Endothelial cell of umbilical vein (primary cell): ENCODE data around the gene SCTR. TPM values are rescaled to one million over a fixed set of nuclear protein-coding genes. Genes with fewer than 3 reads are reported as not detected.

Experiments
- BruUV-seq: library from RNA; stranded (reverse); fragments of 400-500 nt; replicated peaks from 2 replicates; lab custom pipeline; 2021; lab: Mats Ljungman, UMichigan
- CTCF ChIA-PET: fragments of 300-600, 350-600 bp; sonication (Branson Sonifier 250); formaldehyde crosslinking; loops from one replicate; lab custom pipeline; 2021; ENCODE audit warnings: antibody characterized with exemption, inconsistent platforms; lab: Charles Lee
- POLR2A ChIA-PET: fragments of 300-600, 350-600 bp; sonication (Branson Sonifier 250); formaldehyde crosslinking; loops from one replicate; lab custom pipeline; 2021; ENCODE audit warnings: antibody characterized with exemption, inconsistent platforms; lab: Charles Lee
- DNase-seq: peaks from one replicate; pipeline ENCODE4 v3.0.0-alpha.2; 2011; ENCODE audit warnings: low read depth, low spot score
- FAIRE-seq: peaks from 2 replicates; lab custom pipeline; 2011; peaks lifted over from hg19 to GRCh38; lab: Jason Lieb, UNC
- H2AFZ ChIP-seq: 2 replicates; pipeline ENCODE4 v1.6.0; 2012; ENCODE audit warnings: low read depth, low read length, control low read depth, inconsistent platforms
- H3K27ac ChIP-seq: 2 replicates; pipeline ENCODE4 v1.5.1; 2011; ENCODE audit warnings: low read depth, mild to moderate bottlenecking, control low read depth, low read length, moderate library complexity; ENCODE audit not compliant: insufficient read depth
- H3K27me3 ChIP-seq, 2 experiments: 2 replicates each; pipeline versions ENCODE4 v1.6.0 to v1.6.1; 2011; ENCODE audit warnings: low read length in 2 of 2, mixed read lengths in 1 of 2; ENCODE audit not compliant: control insufficient read depth in 2 of 2, insufficient read depth in 2 of 2
- H3K36me3 ChIP-seq, 2 experiments: 2 replicates in 1 of 2; 3 replicates in 1 of 2; pipeline ENCODE4 v1.5.1; 2011; ENCODE audit warnings: low read length in 2 of 2, mild to moderate bottlenecking in 1 of 2, moderate library complexity in 1 of 2; ENCODE audit not compliant: control insufficient read depth in 2 of 2, insufficient read depth in 2 of 2; ENCODE audit errors: extremely low read depth in 1 of 2
- H3K4me1 ChIP-seq: 3 replicates; pipeline ENCODE4 v1.5.1; 2011; ENCODE audit warnings: mild to moderate bottlenecking, low read length; ENCODE audit not compliant: control insufficient read depth, insufficient read depth; ENCODE audit errors: extremely low read depth
- H3K4me2 ChIP-seq: 2 replicates; pipeline ENCODE4 v1.6.1; 2011; ENCODE audit warnings: low read length, control low read depth, mixed read lengths; ENCODE audit not compliant: insufficient read depth
- H3K4me3 ChIP-seq, 3 experiments: fragments of 200-600 bp in 1 of 3; sonication (generic), shearing (Covaris generic) in 1 of 3; replicated peaks in 1 of 3; 2 replicates each; pipeline ENCODE4 v1.5.1; 2011 to 2016; ENCODE audit warnings: control low read depth in 3 of 3, low read length in 3 of 3, mild to moderate bottlenecking in 2 of 3, inconsistent platforms in 1 of 3, low read depth in 1 of 3, moderate library complexity in 1 of 3; ENCODE audit not compliant: insufficient read depth in 1 of 3
- H3K79me2 ChIP-seq: 2 replicates; pipeline ENCODE4 v1.6.0; 2012; ENCODE audit warnings: low read length, inconsistent platforms; ENCODE audit not compliant: control insufficient read depth, insufficient read depth
- H3K9ac ChIP-seq: replicated peaks from 2 replicates; pipeline ENCODE3; 2011; ENCODE audit warnings: low read length, control low read depth; ENCODE audit not compliant: insufficient read depth; ENCODE audit errors: extremely low read depth
- H3K9me1 ChIP-seq: replicated peaks from 3 replicates; pipeline ENCODE4 v1.6.0; 2011; ENCODE audit warnings: mild to moderate bottlenecking, low read length; ENCODE audit not compliant: control insufficient read depth, insufficient read depth; ENCODE audit errors: extremely low read depth
- H3K9me3 ChIP-seq: replicated peaks from 2 replicates; pipeline ENCODE4 v1.5.1; 2012; ENCODE audit warnings: low read length, inconsistent platforms; ENCODE audit not compliant: control insufficient read depth, insufficient read depth
- H4K20me1 ChIP-seq: replicated peaks from 2 replicates; pipeline ENCODE3; 2011; ENCODE audit warnings: mild to moderate bottlenecking, low read length; ENCODE audit not compliant: control insufficient read depth, insufficient read depth; ENCODE audit errors: extremely low read depth
- FOS ChIP-seq: IDR thresholded peaks from 2 replicates; pipeline ENCODE4 v1.6.1; 2011; ENCODE audit warnings: mild to moderate bottlenecking, low read length, moderate library complexity, borderline replicate concordance; ENCODE audit not compliant: insufficient read depth
- GATA2 ChIP-seq: IDR thresholded peaks from 2 replicates; pipeline ENCODE4 v1.7.0; 2011; ENCODE audit warnings: low read depth, mild to moderate bottlenecking, moderate library complexity, mixed read lengths, low read length; ENCODE audit not compliant: insufficient read length, insufficient read depth
- JUN ChIP-seq: IDR thresholded peaks from 2 replicates; pipeline ENCODE4 v1.6.1; 2011; ENCODE audit warnings: borderline replicate concordance, low read depth; ENCODE audit not compliant: insufficient read length, insufficient read depth
- MYC ChIP-seq: IDR thresholded peaks from one replicate; pipeline ENCODE4 v1.6.1; 2011; ENCODE audit warnings: mild to moderate bottlenecking, low read depth, low read length
- POLR2A ChIP-seq: IDR thresholded peaks from 2 replicates; pipeline ENCODE4 v1.6.1; 2012; ENCODE audit warnings: low read depth, mild to moderate bottlenecking, control low read depth, low read length
- dilution Hi-C: fragments of 300-500 bp; cut with MboI; formaldehyde crosslinking; loops from one replicate; pipeline ENCODE4 v1.15.0; 2019; ENCODE audit warnings: low sequenced_read_pairs; ENCODE audit not compliant: extremely low pct_ligation_motif_present
- intact Hi-C: fragments of 100-400 bp; cut with micrococcal nuclease; formaldehyde crosslinking; loops from one replicate; pipeline ENCODE4 v1.10.0; 2022
- polyA plus RNA-seq, 4 experiments: library from polyadenylated mRNA; depleted of rRNA in 3 of 4; stranded (reverse) in 3 of 4; unstranded in 1 of 4; fragments of >200 nt; gene quantifications; 2 replicates each; pipeline versions ENCODE4 v1.2.1 to v1.2.3, GENCODE V29; 2011 to 2012; ENCODE audit warnings: missing spikeins in 1 of 4
- total RNA-seq: library from RNA; stranded (reverse); gene quantifications from 2 replicates; pipeline ENCODE4 v1.2.3, GENCODE V29; 2021
- TF ChIP-seq, protein P1 (sequence below): IDR thresholded peaks from 2 replicates; pipeline ENCODE4 v1.6.1; 2011; ENCODE audit not compliant: insufficient read depth, insufficient read length
- TF ChIP-seq, protein P2 (sequence below), 2 donors: IDR thresholded peaks; 1 replicate in 1 of 2; 2 replicates in 1 of 2; pipeline ENCODE4 v1.5.1; 2011; ENCODE audit warnings: low read length in 2 of 2, mild to moderate bottlenecking in 2 of 2, moderate library complexity in 2 of 2, control low read depth in 1 of 2, inconsistent platforms in 1 of 2, low read depth in 1 of 2; ENCODE audit not compliant: insufficient read depth in 1 of 2; ENCODE audit errors: extremely low read depth in 1 of 2

SCTR gene
- total and polyA plus RNA-seq, 2 donors (not counting 3 experiments of a cell fraction or from before 2014, with no cell fraction given): not detected

DNA sequence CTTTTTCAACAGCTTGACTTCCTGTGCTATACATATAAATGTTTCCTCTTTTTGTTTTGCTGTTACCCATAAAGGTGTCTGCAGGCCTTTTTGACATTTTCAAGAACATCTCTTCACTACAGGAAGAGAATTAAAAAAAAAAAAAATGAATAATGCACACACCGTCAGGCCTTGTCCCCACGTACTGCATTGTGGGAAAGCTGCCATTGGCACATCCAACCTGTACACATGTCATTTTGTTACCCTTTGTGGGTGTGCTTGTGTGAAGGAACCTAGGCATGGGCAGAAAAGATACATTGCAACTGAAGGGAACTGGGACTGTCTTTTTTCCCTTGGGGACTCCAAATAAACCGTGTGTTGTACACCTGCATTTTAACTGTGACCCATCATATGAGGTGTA, 109.4 kb downstream of the SCTR start:
- DNase-seq (no peak), FAIRE-seq (no peak)
- intact Hi-C loops (no loop called here), dilution Hi-C loops (no loop called here)
- POLR2A ChIA-PET: no interaction called here
- TF ChIP-seq, protein P1, sequence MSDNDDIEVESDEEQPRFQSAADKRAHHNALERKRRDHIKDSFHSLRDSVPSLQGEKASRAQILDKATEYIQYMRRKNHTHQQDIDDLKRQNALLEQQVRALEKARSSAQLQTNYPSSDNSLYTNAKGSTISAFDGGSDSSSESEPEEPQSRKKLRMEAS: no peak
- TF ChIP-seq MYC (no peak), FOS (no peak), POLR2A (no peak), JUN (no peak), GATA2 (no peak)
- TF ChIP-seq, protein P2, sequence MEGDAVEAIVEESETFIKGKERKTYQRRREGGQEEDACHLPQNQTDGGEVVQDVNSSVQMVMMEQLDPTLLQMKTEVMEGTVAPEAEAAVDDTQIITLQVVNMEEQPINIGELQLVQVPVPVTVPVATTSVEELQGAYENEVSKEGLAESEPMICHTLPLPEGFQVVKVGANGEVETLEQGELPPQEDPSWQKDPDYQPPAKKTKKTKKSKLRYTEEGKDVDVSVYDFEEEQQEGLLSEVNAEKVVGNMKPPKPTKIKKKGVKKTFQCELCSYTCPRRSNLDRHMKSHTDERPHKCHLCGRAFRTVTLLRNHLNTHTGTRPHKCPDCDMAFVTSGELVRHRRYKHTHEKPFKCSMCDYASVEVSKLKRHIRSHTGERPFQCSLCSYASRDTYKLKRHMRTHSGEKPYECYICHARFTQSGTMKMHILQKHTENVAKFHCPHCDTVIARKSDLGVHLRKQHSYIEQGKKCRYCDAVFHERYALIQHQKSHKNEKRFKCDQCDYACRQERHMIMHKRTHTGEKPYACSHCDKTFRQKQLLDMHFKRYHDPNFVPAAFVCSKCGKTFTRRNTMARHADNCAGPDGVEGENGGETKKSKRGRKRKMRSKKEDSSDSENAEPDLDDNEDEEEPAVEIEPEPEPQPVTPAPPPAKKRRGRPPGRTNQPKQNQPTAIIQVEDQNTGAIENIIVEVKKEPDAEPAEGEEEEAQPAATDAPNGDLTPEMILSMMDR (IDR thresholded peaks at IDR 0.05; ENCODE audit: extremely low read depth in 1 of 2, insufficient read depth in 1 of 2, low read depth in 1 of 2, low read length in 2 of 2): no peak
- no TSS peak for BruUV-seq
- no peaks in the 10 kb centered on the region for H3K9me1 ChIP-seq
- no peak overlapping the region for H3K9ac ChIP-seq
- no peaks in the 10 kb centered on the region for H3K4me1 ChIP-seq
- CTCF ChIA-PET: interaction anchor here (1.1 to 3.5 kb wide), 2 partner anchors 14 to 62 kb away, joined by 3 to 18 read pairs; no protein-coding TSS in a partner anchor
- H3K27ac ChIP-seq: no peak overlapping the region
- no peak overlapping the region for H3K4me3 ChIP-seq
- no peak overlapping the region for H2AFZ ChIP-seq
- no peak overlapping the region for H3K4me2 ChIP-seq
- peaks cover 12 to 21% of the 10 kb centered on the region in 2 experiments for H3K27me3 ChIP-seq
- no peaks in the 10 kb centered on the region for H3K36me3 ChIP-seq
- no peaks in the 10 kb centered on the region for H3K79me2 ChIP-seq
- no peaks in the 10 kb centered on the region for H4K20me1 ChIP-seq
- no peaks in the 10 kb centered on the region for H3K9me3 ChIP-seq
